ENCODE measurements around the gene ABCD3.
"Not testable (repeated sequence)": the region's sequence is repeated elsewhere in the genome, so short reads cannot be mapped to it uniquely, and the experiment has no call there.

Gene ABCD3

DNA sequence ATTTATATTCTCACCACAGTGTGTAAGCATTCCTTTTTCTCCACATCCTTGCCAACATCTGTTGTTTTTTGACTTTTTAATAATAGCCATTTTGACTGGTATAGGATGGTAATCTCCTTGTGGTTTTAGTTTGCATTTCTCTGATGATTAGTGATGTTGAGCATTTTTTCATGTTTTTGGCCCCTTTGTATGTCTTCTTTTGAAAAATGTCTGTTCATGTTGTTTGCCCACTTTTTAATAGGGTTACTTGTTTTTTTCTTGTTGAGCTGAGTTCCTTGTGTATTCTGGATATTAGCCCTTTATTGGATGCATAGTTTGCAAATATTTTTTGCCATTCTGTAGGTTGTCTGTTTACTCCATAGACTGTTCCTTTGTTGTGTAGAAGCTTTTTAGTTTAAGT lies 24.9 kb downstream of the ABCD3 start:
- not testable (repeated sequence) for H2BK15ac ChIP-seq (ENCODE audit: low read length); H3K23ac ChIP-seq (ENCODE audit: low read depth, low read length, poor library complexity); H3K79me1 ChIP-seq (ENCODE audit: low read depth, low read length); H2AFZ ChIP-seq (ENCODE audit: low read length); H3K4me2 ChIP-seq (ENCODE audit: insufficient read depth, low read length, poor library complexity, severe bottlenecking); H3K4me1 ChIP-seq (ENCODE audit: control insufficient read depth in 2 of 2, insufficient read depth in 1 of 2, low read depth in 1 of 2, low read length in 2 of 2); H3K18ac ChIP-seq (ENCODE audit: low read length); H3K14ac ChIP-seq (ENCODE audit: low read length); H3K27me3 ChIP-seq (ENCODE audit: control insufficient read depth in 3 of 3, insufficient read depth in 3 of 3, low read depth in 1 of 3, low read length in 3 of 3); H2BK120ac ChIP-seq (ENCODE audit: low read depth, low read length); DNase-seq (ENCODE audit: low spot score); H4K8ac ChIP-seq (ENCODE audit: low read depth, low read length); H4K91ac ChIP-seq (ENCODE audit: low read depth, low read length, poor library complexity); H3K9ac ChIP-seq (ENCODE audit: low read depth, low read length, poor library complexity); H3K4ac ChIP-seq (ENCODE audit: low read length); H2BK5ac ChIP-seq (ENCODE audit: low read length); H2AK5ac ChIP-seq (ENCODE audit: low read depth, low read length); H3K36me3 ChIP-seq (replicated peaks in 1 of 2; ENCODE audit: control insufficient read depth in 2 of 2, insufficient read depth in 2 of 2, low read length in 2 of 2); H3K27ac ChIP-seq (replicated peaks; ENCODE audit: low read length); H3K4me3 ChIP-seq (ENCODE audit: low read length in 2 of 2); H2BK12ac ChIP-seq (ENCODE audit: low read length)
- H3K9me3 ChIP-seq (replicated peaks in 1 of 2; ENCODE audit: control insufficient read depth in 2 of 2, insufficient read depth in 1 of 2, low read depth in 1 of 2, low read length in 2 of 2), result peaks cover 7 to 41% of the 10 kb centered on the region in 2 donors

DNA sequence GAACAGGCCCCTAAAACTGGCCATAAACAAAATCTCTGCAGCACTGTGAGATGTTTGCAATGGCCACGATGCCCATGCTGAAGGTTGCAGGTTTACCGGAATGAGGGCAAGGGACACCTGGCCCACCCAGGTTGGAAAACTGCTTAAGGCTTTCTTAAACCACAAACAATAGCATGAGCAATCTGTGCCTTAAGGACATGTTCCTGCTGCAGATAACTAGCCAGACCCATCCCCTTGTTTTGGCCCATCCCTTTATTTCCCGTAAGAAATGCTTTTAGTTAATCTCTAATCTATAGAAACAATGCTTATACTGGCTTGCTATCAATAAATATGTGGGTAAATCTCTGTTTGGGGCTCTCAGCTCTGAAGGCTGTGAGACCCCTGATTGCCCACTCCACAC lies 26.6 kb downstream of the ABCD3 start:
- not testable (repeated sequence) for H3K4me2 ChIP-seq (ENCODE audit: insufficient read depth, low read length, poor library complexity, severe bottlenecking); H2BK15ac ChIP-seq (ENCODE audit: low read length); H3K79me1 ChIP-seq (ENCODE audit: low read depth, low read length); H3K4ac ChIP-seq (ENCODE audit: low read length); H3K27me3 ChIP-seq (ENCODE audit: control insufficient read depth in 3 of 3, insufficient read depth in 3 of 3, low read depth in 1 of 3, low read length in 3 of 3); H4K91ac ChIP-seq (ENCODE audit: low read depth, low read length, poor library complexity); H2AK5ac ChIP-seq (ENCODE audit: low read depth, low read length); H3K4me3 ChIP-seq (ENCODE audit: low read length in 2 of 2); H3K27ac ChIP-seq (replicated peaks; ENCODE audit: low read length); DNase-seq (ENCODE audit: low spot score); H3K4me1 ChIP-seq (ENCODE audit: control insufficient read depth in 2 of 2, insufficient read depth in 1 of 2, low read depth in 1 of 2, low read length in 2 of 2); H3K18ac ChIP-seq (ENCODE audit: low read length); H3K14ac ChIP-seq (ENCODE audit: low read length); H3K23ac ChIP-seq (ENCODE audit: low read depth, low read length, poor library complexity); H2AFZ ChIP-seq (ENCODE audit: low read length); H2BK5ac ChIP-seq (ENCODE audit: low read length); H2BK12ac ChIP-seq (ENCODE audit: low read length); H2BK120ac ChIP-seq (ENCODE audit: low read depth, low read length); H4K8ac ChIP-seq (ENCODE audit: low read depth, low read length); H3K9ac ChIP-seq (ENCODE audit: low read depth, low read length, poor library complexity)
- Histone ChIP-seq H3K9me3 (replicated peaks in 1 of 2; ENCODE audit: control insufficient read depth in 2 of 2, insufficient read depth in 1 of 2, low read depth in 1 of 2, low read length in 2 of 2) (peaks cover 8 to 54% of the 10 kb centered on the region in 2 donors), H3K36me3 (replicated peaks in 1 of 2; ENCODE audit: control insufficient read depth in 2 of 2, insufficient read depth in 2 of 2, low read length in 2 of 2) (peaks cover 6 to 12% of the 10 kb centered on the region in 2 donors)
- whole genome bisulfite sequencing, 2 donors (ENCODE audit: extremely low coverage in 2 of 2, insufficient read length in 2 of 2, insufficient replicate concordance in 1 of 2), result no CpG with 5 or more reads among the region's 3 CpGs

DNA sequence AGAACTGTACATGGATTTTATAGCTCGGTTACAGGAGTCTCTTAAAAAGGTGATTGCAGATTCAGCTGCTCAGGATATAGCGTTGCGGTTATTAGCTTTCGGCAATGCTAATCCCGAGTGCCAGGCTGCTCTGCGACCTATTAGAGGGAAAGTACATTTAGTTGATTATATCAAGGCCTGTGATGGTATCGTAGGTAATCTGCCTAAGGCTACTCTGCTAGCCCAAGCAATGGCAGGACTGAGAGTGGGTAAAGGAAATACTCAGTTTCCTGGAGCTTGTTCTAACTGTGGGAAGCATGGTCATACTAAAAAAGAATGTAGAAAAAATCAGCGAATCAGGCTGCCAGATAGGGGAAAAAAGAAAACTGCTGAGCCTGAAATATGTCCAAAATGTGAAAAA lies 27.5 kb downstream of the ABCD3 start:
- not testable (repeated sequence) for H2BK120ac ChIP-seq (ENCODE audit: low read depth, low read length); H3K18ac ChIP-seq (ENCODE audit: low read length); H2BK12ac ChIP-seq (ENCODE audit: low read length); H3K23ac ChIP-seq (ENCODE audit: low read depth, low read length, poor library complexity); H2AK5ac ChIP-seq (ENCODE audit: low read depth, low read length); H3K4ac ChIP-seq (ENCODE audit: low read length); DNase-seq (ENCODE audit: low spot score); H3K27me3 ChIP-seq (ENCODE audit: control insufficient read depth in 3 of 3, insufficient read depth in 3 of 3, low read depth in 1 of 3, low read length in 3 of 3); H3K4me2 ChIP-seq (ENCODE audit: insufficient read depth, low read length, poor library complexity, severe bottlenecking); H3K4me1 ChIP-seq (ENCODE audit: control insufficient read depth in 2 of 2, insufficient read depth in 1 of 2, low read depth in 1 of 2, low read length in 2 of 2); H4K8ac ChIP-seq (ENCODE audit: low read depth, low read length); H3K79me1 ChIP-seq (ENCODE audit: low read depth, low read length); H3K14ac ChIP-seq (ENCODE audit: low read length); H2AFZ ChIP-seq (ENCODE audit: low read length); H3K4me3 ChIP-seq (ENCODE audit: low read length in 2 of 2); H3K27ac ChIP-seq (replicated peaks; ENCODE audit: low read length); H2BK15ac ChIP-seq (ENCODE audit: low read length); H2BK5ac ChIP-seq (ENCODE audit: low read length); H4K91ac ChIP-seq (ENCODE audit: low read depth, low read length, poor library complexity); H3K9ac ChIP-seq (ENCODE audit: low read depth, low read length, poor library complexity)
- WGBS, 2 donors (ENCODE audit: extremely low coverage in 2 of 2, insufficient read length in 2 of 2, insufficient replicate concordance in 1 of 2), result no CpG with 5 or more reads among the region's 8 CpGs
- Histone ChIP-seq H3K9me3 (replicated peaks in 1 of 2; ENCODE audit: control insufficient read depth in 2 of 2, insufficient read depth in 1 of 2, low read depth in 1 of 2, low read length in 2 of 2) (peaks cover 4 to 62% of the 10 kb centered on the region in 2 donors), H3K36me3 (replicated peaks in 1 of 2; ENCODE audit: control insufficient read depth in 2 of 2, insufficient read depth in 2 of 2, low read length in 2 of 2) (peaks cover 9 to 19% of the 10 kb centered on the region in 2 donors)

DNA sequence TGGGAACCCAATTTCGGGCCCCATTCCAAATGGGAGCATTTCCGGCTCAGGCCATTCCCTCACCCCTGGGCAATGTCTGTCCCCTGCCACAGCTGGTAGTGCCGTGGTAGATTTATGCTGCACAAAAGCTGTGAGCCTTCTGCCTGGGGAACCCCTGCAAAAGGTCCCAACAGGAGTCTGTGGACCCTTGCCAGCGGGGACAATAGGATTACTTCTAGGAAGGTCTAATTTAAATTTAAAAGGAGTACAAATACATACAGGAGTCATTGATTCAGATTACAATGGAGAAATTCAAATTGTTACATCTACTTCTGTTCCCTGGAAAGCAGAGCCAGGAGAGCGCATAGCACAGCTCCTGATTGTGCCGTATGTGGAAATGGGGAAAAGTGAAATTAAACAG lies 28.0 kb downstream of the ABCD3 start:
- H4K91ac ChIP-seq (ENCODE audit: low read depth, low read length, poor library complexity); H3K27me3 ChIP-seq (ENCODE audit: control insufficient read depth in 3 of 3, insufficient read depth in 3 of 3, low read depth in 1 of 3, low read length in 3 of 3); H3K4me3 ChIP-seq (ENCODE audit: low read length in 2 of 2); H3K4me2 ChIP-seq (ENCODE audit: insufficient read depth, low read length, poor library complexity, severe bottlenecking); H3K9ac ChIP-seq (ENCODE audit: low read depth, low read length, poor library complexity); H3K14ac ChIP-seq (ENCODE audit: low read length); H2AK5ac ChIP-seq (ENCODE audit: low read depth, low read length); H2BK120ac ChIP-seq (ENCODE audit: low read depth, low read length); H2BK15ac ChIP-seq (ENCODE audit: low read length); H3K23ac ChIP-seq (ENCODE audit: low read depth, low read length, poor library complexity); DNase-seq (ENCODE audit: low spot score); H2AFZ ChIP-seq (ENCODE audit: low read length); H3K79me1 ChIP-seq (ENCODE audit: low read depth, low read length); H3K27ac ChIP-seq (replicated peaks; ENCODE audit: low read length); H4K8ac ChIP-seq (ENCODE audit: low read depth, low read length); H2BK12ac ChIP-seq (ENCODE audit: low read length); H3K4ac ChIP-seq (ENCODE audit: low read length); H2BK5ac ChIP-seq (ENCODE audit: low read length); H3K18ac ChIP-seq (ENCODE audit: low read length); H3K4me1 ChIP-seq (ENCODE audit: control insufficient read depth in 2 of 2, insufficient read depth in 1 of 2, low read depth in 1 of 2, low read length in 2 of 2): not testable (repeated sequence)
- Histone ChIP-seq H3K9me3 (replicated peaks in 1 of 2; ENCODE audit: control insufficient read depth in 2 of 2, insufficient read depth in 1 of 2, low read depth in 1 of 2, low read length in 2 of 2) (peaks cover 4 to 66% of the 10 kb centered on the region in 2 donors), H3K36me3 (replicated peaks in 1 of 2; ENCODE audit: control insufficient read depth in 2 of 2, insufficient read depth in 2 of 2, low read length in 2 of 2) (peaks cover 9 to 23% of the 10 kb centered on the region in 2 donors)
- WGBS, 2 donors (ENCODE audit: extremely low coverage in 2 of 2, insufficient read length in 2 of 2, insufficient replicate concordance in 1 of 2), result no CpG with 5 or more reads among the region's 6 CpGs
